H1 (cell line): Measurements from ENCODE around the gene TMEM176B. TPM values are rescaled to one million over a fixed set of nuclear protein-coding genes. Genes with fewer than 3 reads are reported as not detected.

Source experiments
- CTCF ChIA-PET: fragments of 300-600 bp; sonication (Branson Sonifier 250); formaldehyde crosslinking; loops from one replicate; lab custom pipeline; 2021; ENCODE audit not compliant: partially characterized antibody; lab: Charles Lee
- POLR2A ChIA-PET: fragments of 300-600 bp; sonication (Branson Sonifier 250); formaldehyde crosslinking; loops from one replicate; lab custom pipeline; 2021; ENCODE audit warnings: inconsistent platforms; ENCODE audit not compliant: partially characterized antibody; lab: Charles Lee
- DNase-seq, 2 experiments: peaks; one replicate each; pipeline versions ENCODE4 v3.0.0 to v3.0.0-alpha.2; 2010 to 2022; ENCODE audit warnings: low spot score in 2 of 2, low read depth in 1 of 2, mixed read lengths in 1 of 2
- FAIRE-seq: peaks from 2 replicates; lab custom pipeline; 2011; peaks lifted over from hg19 to GRCh38; lab: Jason Lieb, UNC
- H2AFZ ChIP-seq: 2 replicates; pipeline ENCODE4 v1.8.1; 2012; ENCODE audit warnings: low read length, inconsistent platforms
- H2AK5ac ChIP-seq: 2 replicates; pipeline ENCODE4 v1.6.1; 2013; ENCODE audit warnings: low read depth, low read length
- H2BK120ac ChIP-seq: replicated peaks from 2 replicates; pipeline ENCODE3; 2013; ENCODE audit warnings: low read depth, low read length, inconsistent platforms
- H2BK12ac ChIP-seq: 2 replicates; pipeline ENCODE4 v1.6.1; 2013; ENCODE audit warnings: low read depth, low read length
- H2BK15ac ChIP-seq: 2 replicates; pipeline ENCODE4 v1.6.1; 2013; ENCODE audit warnings: low read length
- H2BK20ac ChIP-seq: 2 replicates; pipeline ENCODE4 v1.6.1; 2013; ENCODE audit warnings: low read length
- H2BK5ac ChIP-seq: 2 replicates; pipeline ENCODE4 v1.6.1; 2013; ENCODE audit warnings: low read depth, low read length
- H3K14ac ChIP-seq: 2 replicates; pipeline ENCODE4 v1.6.1; 2013; ENCODE audit warnings: inconsistent platforms; ENCODE audit not compliant: insufficient read length
- H3K18ac ChIP-seq: 2 replicates; pipeline ENCODE4 v1.6.1; 2013; ENCODE audit warnings: low read length; ENCODE audit errors: extremely low read depth
- H3K23ac ChIP-seq: 2 replicates; pipeline ENCODE4 v1.6.1; 2013; ENCODE audit warnings: inconsistent platforms; ENCODE audit not compliant: insufficient read length
- H3K23me2 ChIP-seq: 2 replicates; pipeline ENCODE4 v1.6.1; 2013; ENCODE audit warnings: low read depth, low read length
- H3K27ac ChIP-seq: 2 replicates; pipeline ENCODE4 v1.6.1; 2011; ENCODE audit warnings: low read depth, low read length, inconsistent platforms
- H3K27me3 ChIP-seq, 4 experiments: replicated peaks in 1 of 4; 1 replicate in 1 of 4; 2 replicates in 3 of 4; pipeline versions ENCODE4 v1.6.1 to v1.8.1; 2011 to 2013; ENCODE audit warnings: low read length in 3 of 4, mild to moderate bottlenecking in 3 of 4, inconsistent platforms in 2 of 4, mixed read lengths in 2 of 4, moderate library complexity in 1 of 4; ENCODE audit not compliant: control insufficient read depth in 3 of 4, insufficient read depth in 3 of 4; ENCODE audit errors: extremely low read depth in 1 of 4
- H3K36me3 ChIP-seq, 4 experiments: 2 replicates each; pipeline versions ENCODE4 v1.6.1 to v1.8.1; 2011 to 2013; ENCODE audit warnings: mild to moderate bottlenecking in 4 of 4, low read length in 3 of 4, moderate library complexity in 2 of 4, control low read depth in 1 of 4, inconsistent platforms in 1 of 4; ENCODE audit not compliant: insufficient read depth in 4 of 4, control insufficient read depth in 2 of 4
- H3K4ac ChIP-seq: replicated peaks from 2 replicates; pipeline ENCODE3; 2013; ENCODE audit warnings: low read length, low read depth, mixed read lengths, inconsistent platforms; ENCODE audit not compliant: insufficient read length
- H3K4me1 ChIP-seq, 4 experiments: replicated peaks in 1 of 4; 1 replicate in 1 of 4; 2 replicates in 3 of 4; pipeline versions ENCODE4 v1.6.1 to v1.8.1; 2011 to 2013; ENCODE audit warnings: low read length in 3 of 4, inconsistent platforms in 2 of 4, mixed read lengths in 1 of 4; ENCODE audit not compliant: insufficient read depth in 4 of 4, control insufficient read depth in 3 of 4
- H3K4me2 ChIP-seq, 2 experiments: 2 replicates each; pipeline versions ENCODE4 v1.6.1 to v1.8.1; 2011 to 2013; ENCODE audit warnings: low read depth in 2 of 2, low read length in 2 of 2, control low read depth in 1 of 2, inconsistent platforms in 1 of 2, mild to moderate bottlenecking in 1 of 2; ENCODE audit not compliant: insufficient read depth in 1 of 2
- H3K4me3 ChIP-seq, 4 experiments: fragments of 200-600, 300-600 bp in 1 of 4; sonication (generic), shearing (Covaris generic), sonication (Bioruptor Twin) in 1 of 4; 2 replicates each; pipeline versions ENCODE4 v1.5.1 to v1.8.1; 2011 to 2016; ENCODE audit warnings: low read length in 4 of 4, low read depth in 3 of 4, control low read depth in 2 of 4, inconsistent platforms in 2 of 4, mild to moderate bottlenecking in 2 of 4, mixed read lengths in 1 of 4, moderate library complexity in 1 of 4; ENCODE audit not compliant: insufficient read depth in 2 of 4; ENCODE audit errors: extremely low read depth in 1 of 4
- H3K56ac ChIP-seq: replicated peaks from 2 replicates; pipeline ENCODE3; 2013; ENCODE audit warnings: low read depth, mild to moderate bottlenecking, mixed read lengths, low read length, inconsistent platforms; ENCODE audit not compliant: insufficient read length
- H3K79me1 ChIP-seq: 2 replicates; pipeline ENCODE4 v1.6.1; 2013; ENCODE audit warnings: low read depth, low read length, control low read depth
- H3K79me2 ChIP-seq, 2 experiments: 2 replicates each; pipeline versions ENCODE4 v1.6.1 to v1.8.1; 2012 to 2013; ENCODE audit warnings: low read length in 2 of 2, mild to moderate bottlenecking in 2 of 2, inconsistent platforms in 1 of 2; ENCODE audit not compliant: insufficient read depth in 2 of 2, control insufficient read depth in 1 of 2
- H3K9ac ChIP-seq, 4 experiments: replicated peaks in 1 of 4; 1 replicate in 1 of 4; 2 replicates in 3 of 4; pipeline versions ENCODE4 v1.6.1 to v1.8.1; 2011 to 2013; ENCODE audit warnings: low read depth in 3 of 4, low read length in 3 of 4, control low read depth in 2 of 4, mild to moderate bottlenecking in 2 of 4, moderate library complexity in 2 of 4, inconsistent platforms in 1 of 4; ENCODE audit errors: extremely low read depth in 1 of 4
- H3K9me3 ChIP-seq, 2 experiments: 2 replicates each; pipeline versions ENCODE4 v1.6.1 to v1.8.1; 2012 to 2013; ENCODE audit warnings: mild to moderate bottlenecking in 2 of 2, moderate library complexity in 2 of 2, control low read depth in 1 of 2, inconsistent platforms in 1 of 2, low read depth in 1 of 2, low read length in 1 of 2, mixed read lengths in 1 of 2; ENCODE audit not compliant: insufficient read depth in 2 of 2
- H4K20me1 ChIP-seq, 2 experiments: replicated peaks in 1 of 2; 2 replicates each; pipeline versions ENCODE3 to v1.8.1; 2011 to 2013; ENCODE audit warnings: inconsistent platforms in 2 of 2, low read length in 2 of 2, mild to moderate bottlenecking in 1 of 2; ENCODE audit not compliant: insufficient read depth in 2 of 2, control insufficient read depth in 1 of 2
- H4K5ac ChIP-seq: 2 replicates; pipeline ENCODE4 v1.6.1; 2013; ENCODE audit warnings: low read length, low read depth, mixed read lengths, inconsistent platforms; ENCODE audit not compliant: insufficient read length
- H4K8ac ChIP-seq: 2 replicates; pipeline ENCODE4 v1.8.0; 2013; ENCODE audit warnings: mild to moderate bottlenecking, moderate library complexity, low read length, inconsistent platforms; ENCODE audit not compliant: insufficient read depth; ENCODE audit errors: extremely low read depth
- H4K91ac ChIP-seq: replicated peaks from 2 replicates; pipeline ENCODE3; 2013; ENCODE audit warnings: low read length, mixed read lengths, inconsistent platforms; ENCODE audit not compliant: insufficient read length
- ASH2L ChIP-seq: fragments of 200-600, 300-600 bp; sonication (generic); IDR thresholded peaks from one replicate; pipeline ENCODE4 v1.7.1; 2017; ENCODE audit warnings: low read length
- CREB1 ChIP-seq: IDR thresholded peaks from 2 replicates; pipeline ENCODE4 v1.6.1; 2012; ENCODE audit warnings: inconsistent platforms
- CTCF ChIP-seq, 3 experiments: IDR thresholded peaks; 1 replicate in 2 of 3; 2 replicates in 1 of 3; pipeline versions ENCODE4 v1.5.1 to v1.6.1; 2011; ENCODE audit warnings: low read length in 3 of 3, mild to moderate bottlenecking in 3 of 3, inconsistent platforms in 2 of 3, low read depth in 1 of 3, moderate library complexity in 1 of 3; ENCODE audit not compliant: insufficient read depth in 1 of 3; ENCODE audit errors: control extremely low read depth in 1 of 3
- FOSL1 ChIP-seq: IDR thresholded peaks from 2 replicates; pipeline ENCODE4 v1.6.1; 2011; ENCODE audit warnings: mild to moderate bottlenecking, low read depth, low read length, moderate library complexity; ENCODE audit not compliant: insufficient read depth
- KDM4A ChIP-seq: IDR thresholded peaks from one replicate; pipeline ENCODE4 v1.7.1; 2012; ENCODE audit warnings: low read depth, mild to moderate bottlenecking, moderate library complexity, low read length, inconsistent platforms; ENCODE audit not compliant: severe bottlenecking
- KDM5A ChIP-seq: fragments of 200-600 bp; IDR thresholded peaks from 2 replicates; pipeline ENCODE4 v1.7.1; 2012; ENCODE audit warnings: mild to moderate bottlenecking, low read length, inconsistent platforms, mixed read lengths
- PHF8 ChIP-seq: fragments of 200-600 bp; sonication (generic); conservative IDR thresholded peaks from 2 replicates; pipeline ENCODE4 v1.7.1; 2012; ENCODE audit warnings: low read depth, mild to moderate bottlenecking, inconsistent platforms, low read length, moderate library complexity
- SP4 ChIP-seq: IDR thresholded peaks from 2 replicates; pipeline ENCODE4 v1.6.1; 2012; ENCODE audit warnings: low read length, inconsistent platforms
- TAF7 ChIP-seq: optimal IDR thresholded peaks from 2 replicates; pipeline ENCODE3; 2011; ENCODE audit warnings: low read depth, mild to moderate bottlenecking, inconsistent platforms, low read length, moderate library complexity, borderline replicate concordance
- WGBS, 2 experiments: shearing (Covaris generic) in 1 of 2; methylation state at CpG; one replicate each; pipeline versions ENCODE4 v1.1.6 to v1.1.7; 2013 to 2015; ENCODE audit warnings: low lambda C conversion rate in 2 of 2, mixed read lengths in 2 of 2, inconsistent platforms in 1 of 2, low coverage in 1 of 2, missing lambda C conversion rate in 1 of 2; ENCODE audit not compliant: insufficient replicate concordance in 2 of 2, insufficient coverage in 1 of 2, insufficient read length in 1 of 2; ENCODE audit errors: extremely low coverage in 1 of 2, missing lambda C conversion rate in 1 of 2; 5-methylcytosine and 5-hydroxymethylcytosine counted together
- polyA plus RNA-seq, 7 experiments: library from polyadenylated mRNA; depleted of rRNA in 3 of 7; stranded (reverse) in 5 of 7; unstranded in 2 of 7; fragments of >200 nt in 5 of 7; fragments of 200-250 nt in 2 of 7; gene quantifications; 1 replicate in 5 of 7; 2 replicates in 1 of 7; 4 replicates in 1 of 7; pipeline versions ENCODE4 v1.2.1 to v1.2.3, GENCODE V29; 2011 to 2013; ENCODE audit warnings: missing spikeins in 2 of 7, mixed read lengths in 2 of 7
- total RNA-seq: library from RNA; stranded (reverse); fragmentation: NEBNext Ultra II Directional; extraction: Animal tissue kit (Norgen Biotek cat#: 25700); gene quantifications from 2 replicates; pipeline ENCODE4 v1.2.1, GENCODE V29; 2021
- TF ChIP-seq, protein P1 (sequence below): IDR thresholded peaks from 2 replicates; pipeline ENCODE4 v1.6.1; 2012; ENCODE audit warnings: low read length, inconsistent platforms

TMEM176B gene
- total and polyA plus RNA-seq, 2 of the 8 experiments (the other 6 are each of a cell fraction or from before 2014, with no cell fraction given) = 1.2 to 2.1 TPM

GRCh38 chr7:150769768-150770167, 30.4 kb downstream of the TMEM176B start:
- no peak for FAIRE-seq
- Histone ChIP-seq H3K9ac (no peak overlapping the region), H3K36me3 (no peaks in the 10 kb centered on the region), H3K4me3 (no peak overlapping the region), H3K14ac (no peak overlapping the region), H3K18ac (no peak overlapping the region), H2BK5ac (no peak overlapping the region), H2AK5ac (no peak overlapping the region), H4K20me1 (no peaks in the 10 kb centered on the region), H3K9me3 (no peaks in the 10 kb centered on the region), H3K79me2 (no peaks in the 10 kb centered on the region), H3K4me2 (no peak overlapping the region), H3K79me1 (no peaks in the 10 kb centered on the region), H2BK20ac (no peak overlapping the region), H3K27ac (no peak overlapping the region), H2AFZ (no peak overlapping the region), H2BK120ac (no peak overlapping the region), H2BK15ac (no peak overlapping the region), H3K4ac (no peak overlapping the region), H4K5ac (no peak overlapping the region), H4K8ac (no peak overlapping the region), H2BK12ac (no peak overlapping the region), H3K56ac (no peak overlapping the region), H3K23ac (no peak overlapping the region), H3K27me3 (no peaks in the 10 kb centered on the region), H4K91ac (no peak overlapping the region), H3K23me2 (no peaks in the 10 kb centered on the region), H3K4me1 (no peaks in the 10 kb centered on the region; a peak in 1 of 7 replicates)
- POLR2A ChIA-PET = no interaction called here
- no peak for DNase-seq
- CTCF ChIA-PET = interaction anchor here (0.6 to 1.6 kb wide), 3 partner anchors 9 to 1262 kb away, joined by 3 to 7 read pairs (median 4); no protein-coding TSS in a partner anchor
- 88% methylated on average over 4 of the region's 4 CpGs; no CpG with 5 or more reads in 1 of the 2 experiments for WGBS, 2 experiments
- no peak for TF ChIP-seq KDM4A
- TF ChIP-seq KDM5A = no peak
- TF ChIP-seq PHF8 = no peak
- no peak for TF ChIP-seq ASH2L
- no peak for TF ChIP-seq CTCF (IDR thresholded peaks at IDR 0.05; ENCODE audit: control extremely low read depth in 1 of 3, insufficient read depth in 1 of 3, low read depth in 1 of 3, low read length in 3 of 3)
- no peak for TF ChIP-seq CREB1
- TF ChIP-seq, protein P1, sequence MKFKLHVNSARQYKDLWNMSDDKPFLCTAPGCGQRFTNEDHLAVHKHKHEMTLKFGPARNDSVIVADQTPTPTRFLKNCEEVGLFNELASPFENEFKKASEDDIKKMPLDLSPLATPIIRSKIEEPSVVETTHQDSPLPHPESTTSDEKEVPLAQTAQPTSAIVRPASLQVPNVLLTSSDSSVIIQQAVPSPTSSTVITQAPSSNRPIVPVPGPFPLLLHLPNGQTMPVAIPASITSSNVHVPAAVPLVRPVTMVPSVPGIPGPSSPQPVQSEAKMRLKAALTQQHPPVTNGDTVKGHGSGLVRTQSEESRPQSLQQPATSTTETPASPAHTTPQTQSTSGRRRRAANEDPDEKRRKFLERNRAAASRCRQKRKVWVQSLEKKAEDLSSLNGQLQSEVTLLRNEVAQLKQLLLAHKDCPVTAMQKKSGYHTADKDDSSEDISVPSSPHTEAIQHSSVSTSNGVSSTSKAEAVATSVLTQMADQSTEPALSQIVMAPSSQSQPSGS = no peak
- TF ChIP-seq TAF7 = no peak
- TF ChIP-seq FOSL1 = no peak
- no peak for TF ChIP-seq SP4
